T-helper 2 cell (primary cell): ENCODE measurements around the gene GRM1.
"Not testable (repeated sequence)": the region's sequence is repeated elsewhere in the genome, so short reads cannot be mapped to it uniquely, and the experiment has no call there.

Source experiments
- DNase-seq, 5 experiments: peaks; one replicate each; pipeline versions ENCODE4 v3.0.0 to v3.0.0-alpha.2; 2012 to 2022

The GRM1 gene

DNA sequence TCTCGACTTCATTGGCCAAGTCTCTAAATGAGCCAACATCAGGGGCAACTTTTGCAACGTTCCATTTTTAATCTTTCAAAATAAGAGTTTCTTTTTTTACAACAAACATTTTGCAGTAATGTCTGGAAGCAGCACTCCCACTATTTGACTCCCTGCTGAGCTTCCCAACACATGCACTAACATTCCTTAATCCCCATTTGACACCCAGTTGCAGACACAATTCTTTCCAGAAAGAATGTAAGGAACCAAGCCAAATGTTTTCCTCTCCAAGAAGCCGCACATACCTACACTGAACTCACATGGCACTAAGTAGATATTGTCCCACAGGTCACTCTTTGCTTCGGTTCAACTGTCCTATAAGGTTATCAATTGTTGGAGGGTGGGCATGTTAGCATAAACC lies 165.6 kb downstream of the GRM1 start:
- no peak for DNase-seq

DNA sequence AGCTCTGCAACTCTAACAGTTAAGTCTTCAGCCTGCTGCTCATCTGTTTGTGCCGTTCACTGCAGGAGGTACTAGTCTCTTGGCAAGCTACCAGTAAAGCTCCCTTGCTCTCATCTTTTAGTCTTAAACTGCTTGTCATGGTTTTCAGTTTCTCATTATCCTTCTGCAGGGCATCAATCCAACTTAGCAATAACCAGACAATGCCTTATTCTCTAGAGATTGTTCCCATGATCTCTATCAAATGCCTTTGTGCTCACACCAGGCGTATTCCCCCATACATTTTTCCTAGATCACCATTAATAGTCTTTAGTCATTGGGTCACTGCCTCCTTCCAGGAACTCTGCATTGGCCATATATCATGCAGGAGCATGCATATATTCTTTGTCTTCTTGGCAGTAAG lies 171.3 kb downstream of the GRM1 start:
- DNase-seq, result no peak

DNA sequence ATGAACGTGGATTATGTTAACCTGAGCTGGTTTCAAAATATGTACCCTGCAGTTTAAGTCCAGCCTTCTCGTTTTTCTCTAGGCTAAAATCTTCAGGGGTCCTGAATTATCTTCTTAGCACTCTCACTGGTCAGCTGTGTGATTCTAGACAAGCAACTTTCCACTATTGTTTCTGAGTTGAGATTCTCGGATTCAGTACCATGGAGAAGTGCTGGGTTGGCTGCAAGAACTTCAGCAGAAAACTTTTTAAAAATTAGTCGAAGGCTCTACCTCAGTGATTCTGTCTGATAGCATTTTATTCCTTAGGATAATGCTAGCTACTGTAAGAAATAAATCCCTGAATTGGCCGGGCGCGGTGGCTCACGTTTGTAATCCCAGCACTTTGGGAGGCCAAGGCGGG lies 173.7 kb downstream of the GRM1 start:
- no peak for DNase-seq

DNA sequence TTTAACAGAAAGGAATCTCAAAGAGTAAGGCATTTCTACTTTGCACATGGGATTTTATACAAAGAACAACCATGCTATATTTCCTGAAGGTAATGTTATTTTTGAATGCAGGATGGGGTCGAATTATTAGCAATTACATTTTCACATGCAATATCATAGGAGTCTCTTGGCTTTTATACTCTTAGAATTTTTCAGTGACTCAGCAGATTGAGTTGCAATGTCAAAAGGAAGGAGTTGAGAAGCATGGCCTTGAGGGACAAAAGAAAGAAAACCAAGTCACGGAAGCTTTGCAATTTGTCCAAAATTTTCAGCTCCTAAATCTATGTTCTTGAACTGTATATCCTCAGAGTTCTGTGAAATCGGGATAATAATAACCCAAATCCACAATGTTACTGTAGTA lies 181.1 kb downstream of the GRM1 start:
- DNase-seq, result no peak

DNA sequence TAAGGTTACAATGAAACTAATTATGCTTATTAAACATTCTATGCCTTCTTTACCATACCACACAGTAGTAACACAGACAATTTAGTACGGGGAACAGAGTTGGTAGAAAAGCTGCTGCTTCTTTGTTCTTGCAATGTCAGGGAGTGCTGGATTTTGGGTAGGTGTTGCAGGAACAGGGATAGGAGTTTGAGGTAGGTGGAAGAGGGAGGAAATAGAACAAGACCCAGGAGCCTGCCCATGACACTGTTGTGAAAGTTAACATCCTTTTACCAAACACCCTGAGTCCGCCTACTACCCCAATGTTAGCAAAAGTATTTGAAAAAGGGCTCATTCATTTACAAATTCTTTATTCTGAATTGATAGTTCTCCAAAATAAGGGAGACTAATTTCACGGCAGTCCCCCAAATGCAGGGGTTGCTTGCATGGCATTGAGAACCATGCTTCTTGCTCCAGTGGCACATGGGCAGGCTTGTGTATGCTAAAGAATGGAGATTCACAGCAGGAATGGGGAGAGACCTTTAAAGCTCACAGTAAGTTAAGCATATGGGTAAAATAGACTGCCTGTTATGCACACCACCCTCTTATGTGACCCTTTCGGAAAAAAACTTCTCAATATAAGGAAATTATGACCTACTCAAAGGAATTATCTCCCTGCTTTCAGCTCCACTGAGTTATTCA lies 181.7 kb downstream of the GRM1 start:
- DNase-seq, result no peak

DNA sequence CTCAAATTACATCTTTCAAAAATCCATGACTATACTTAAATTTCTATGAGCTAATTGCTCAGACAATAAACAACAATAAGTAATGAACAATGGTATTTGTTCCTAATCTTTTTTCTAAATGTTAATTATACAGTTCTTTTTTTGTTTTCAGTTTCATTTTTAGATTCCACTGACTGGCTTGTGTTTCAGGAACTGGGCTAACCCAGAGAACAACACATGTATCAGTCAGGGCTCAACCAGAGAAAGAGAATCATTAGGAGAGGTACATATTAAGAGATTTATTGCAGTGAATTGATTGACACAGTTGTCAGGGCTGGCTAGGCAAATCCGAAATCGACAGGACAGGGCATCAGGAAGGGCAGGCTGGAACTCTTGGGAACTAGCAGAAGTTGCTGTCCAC lies 182.8 kb downstream of the GRM1 start:
- no peak for DNase-seq

DNA sequence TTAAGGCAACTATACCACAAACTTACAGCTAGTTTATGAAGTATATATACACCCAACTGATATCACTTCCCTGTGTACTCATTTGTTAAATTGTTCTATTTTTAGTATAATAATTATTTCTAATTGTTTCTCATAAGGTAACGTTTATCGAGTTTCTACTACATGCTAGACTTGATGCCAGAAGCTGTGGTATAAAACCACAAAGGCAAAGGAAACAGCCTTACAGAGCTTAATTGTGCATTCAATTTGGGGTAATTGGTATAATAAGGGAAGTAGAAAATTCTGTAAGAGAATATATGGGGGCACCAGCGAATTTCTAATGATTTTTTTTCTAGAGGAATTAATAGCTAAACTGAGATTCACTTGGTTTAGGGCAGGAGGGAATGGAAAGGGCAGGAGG lies 183.9 kb downstream of the GRM1 start:
- no peak for DNase-seq

DNA sequence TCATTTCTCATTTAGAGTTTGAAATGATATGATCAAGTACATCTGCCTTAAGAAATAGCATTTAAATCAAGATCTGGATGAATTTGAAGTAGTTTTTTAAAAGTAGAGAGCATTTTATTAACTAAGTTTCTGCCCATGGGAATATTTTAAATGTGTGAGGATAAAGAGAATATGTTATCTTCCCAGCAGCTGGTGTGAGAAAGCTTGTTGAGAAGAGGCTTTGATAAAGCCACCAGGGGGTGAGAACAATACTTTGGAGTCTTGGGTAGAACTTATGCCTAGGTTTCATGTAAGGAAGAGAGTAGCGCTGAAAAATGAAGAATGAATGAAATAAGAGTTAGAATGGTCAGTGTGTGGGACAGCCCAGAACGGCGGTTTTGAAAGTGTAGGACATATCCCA lies 190.2 kb downstream of the GRM1 start:
- DNase-seq, result no peak

DNA sequence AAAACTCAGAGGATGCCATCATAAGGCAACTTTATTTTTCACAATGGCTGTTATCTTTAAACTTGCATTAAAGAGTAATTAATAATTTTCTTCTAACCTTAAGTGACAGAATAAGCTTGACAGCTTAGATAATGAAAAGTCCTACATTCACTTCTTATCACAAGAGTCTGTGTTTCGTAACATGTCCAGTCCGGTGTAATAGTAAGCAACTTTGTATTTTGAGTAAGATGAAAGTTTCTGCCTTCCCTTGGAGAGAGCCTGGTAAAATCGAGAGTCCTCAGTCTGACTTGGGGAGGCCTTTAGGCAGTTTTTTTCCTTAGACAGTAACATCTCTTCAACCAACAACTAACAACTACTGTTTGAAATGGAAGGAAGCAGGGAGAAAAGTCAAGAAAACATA lies 195.6 kb downstream of the GRM1 start:
- DNase-seq, result no peak

DNA sequence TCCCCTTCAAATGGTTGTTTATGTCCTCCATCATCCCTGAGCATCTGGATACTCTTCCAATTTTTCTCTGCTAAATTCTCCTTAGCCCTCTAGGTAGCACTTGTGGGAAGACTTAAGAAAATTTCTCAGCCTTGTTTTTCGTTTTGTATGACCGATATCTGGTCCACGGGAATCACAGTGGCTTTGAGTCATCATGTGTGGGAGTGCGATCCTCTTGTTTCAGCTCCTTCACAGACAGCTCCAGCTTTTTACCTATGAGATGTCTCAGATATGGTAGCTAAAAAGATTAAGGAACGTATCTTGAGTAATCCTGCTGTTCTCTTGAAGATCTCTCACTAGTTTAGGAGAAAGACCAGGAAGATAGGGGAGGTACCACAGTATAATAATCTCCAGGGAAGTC lies 196.1 kb downstream of the GRM1 start:
- no peak for DNase-seq

DNA sequence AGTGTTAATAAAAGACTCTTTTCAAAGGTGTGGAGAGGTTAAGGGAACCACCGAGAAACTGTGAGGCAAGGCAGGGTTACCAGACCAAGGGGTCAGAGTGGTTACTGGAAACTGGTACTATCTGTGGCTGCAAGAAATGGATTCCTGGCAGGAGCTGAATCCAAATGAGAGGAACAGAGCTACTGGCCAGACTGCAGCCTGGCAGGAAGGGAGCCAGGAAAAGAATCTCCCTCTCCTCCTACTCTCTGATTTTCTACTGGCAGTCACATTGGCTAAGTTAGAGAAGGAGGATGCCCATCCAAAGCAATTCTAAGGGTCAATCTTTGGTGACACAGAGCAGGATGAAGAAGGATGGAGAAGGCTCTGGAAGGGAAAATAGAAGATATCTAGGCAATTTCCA lies 211.5 kb downstream of the GRM1 start:
- no peak for DNase-seq

DNA sequence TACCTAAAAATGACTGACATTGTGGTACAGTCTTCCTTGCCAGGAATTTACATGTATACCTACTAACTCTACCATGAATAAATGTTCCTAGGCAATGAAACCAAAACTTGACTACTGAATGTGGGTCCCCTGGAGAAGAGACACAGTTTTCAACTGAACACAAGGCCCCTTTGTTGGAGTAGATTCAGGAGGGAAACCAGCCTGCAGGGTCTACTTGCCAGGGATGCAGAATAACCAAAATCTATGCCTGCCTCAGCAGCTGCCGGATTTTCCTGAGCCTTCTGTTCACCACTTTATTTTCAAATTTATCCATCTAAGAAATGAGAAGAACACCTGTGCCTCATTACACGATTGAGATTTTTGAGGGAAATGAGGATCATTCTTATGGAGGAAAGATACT lies 211.9 kb downstream of the GRM1 start:
- DNase-seq, result no peak

DNA sequence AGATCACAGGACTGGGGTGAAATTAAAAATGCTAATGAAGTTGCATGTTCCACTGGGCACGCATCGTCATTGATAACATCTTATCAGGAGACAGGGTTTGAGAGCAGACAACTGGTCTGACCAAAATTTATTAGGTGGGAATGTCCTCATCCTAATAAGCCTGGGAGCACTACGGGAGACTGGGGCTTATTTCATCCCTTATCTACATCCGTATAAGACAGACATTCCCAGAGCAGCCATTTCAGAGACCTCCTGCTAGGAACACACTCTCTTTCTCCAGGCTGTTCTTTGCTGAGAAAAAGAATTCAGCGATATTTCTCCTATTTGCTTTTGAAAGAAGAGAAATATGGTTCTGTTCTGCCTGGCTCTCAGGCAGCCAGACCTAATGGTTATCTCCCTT lies 214.8 kb downstream of the GRM1 start:
- not testable (repeated sequence) for DNase-seq

DNA sequence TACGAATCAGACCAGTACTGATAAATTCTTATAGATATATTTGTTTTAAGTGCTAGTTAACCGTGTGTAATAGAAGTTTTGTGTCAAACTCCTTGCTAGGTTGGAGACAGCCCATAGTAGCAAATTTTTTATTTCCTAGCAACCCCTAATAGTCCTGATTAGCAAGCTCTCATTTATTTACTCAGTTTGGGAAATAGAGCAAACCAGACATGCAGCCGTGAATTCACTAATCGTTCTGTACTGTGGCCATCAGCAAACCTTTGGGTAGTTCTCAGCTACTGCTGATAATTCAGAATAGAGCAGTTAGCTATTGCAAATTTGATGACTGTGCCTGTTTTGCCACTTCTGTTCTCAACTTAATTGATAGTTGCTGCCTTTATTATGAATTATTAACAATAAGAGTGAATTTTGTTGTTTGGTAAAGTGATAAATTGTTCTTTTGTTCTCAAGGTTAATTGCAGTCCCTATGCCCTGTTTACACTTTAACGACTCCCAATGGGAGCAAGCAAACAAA lies 215.8 kb downstream of the GRM1 start:
- DNase-seq, result no peak

DNA sequence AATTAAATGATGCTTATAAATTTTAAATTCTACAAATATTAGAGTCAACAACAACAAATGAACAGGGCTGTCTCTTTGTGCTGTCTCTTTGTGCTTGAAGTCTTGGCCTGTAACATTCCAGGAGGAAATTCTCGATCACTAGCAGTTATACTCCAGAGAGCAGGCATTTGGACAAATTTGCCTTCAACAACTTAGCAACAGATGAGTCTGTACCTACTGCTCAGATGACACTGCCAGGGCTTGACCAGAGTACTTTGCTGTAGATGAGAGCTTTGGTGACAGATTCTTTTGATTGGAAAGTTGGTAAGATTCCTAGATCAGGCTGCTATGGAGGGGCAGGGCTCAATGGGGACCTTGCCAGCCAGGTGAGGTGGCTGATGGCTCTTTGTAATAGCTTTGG lies 217.2 kb downstream of the GRM1 start:
- no peak for DNase-seq

DNA sequence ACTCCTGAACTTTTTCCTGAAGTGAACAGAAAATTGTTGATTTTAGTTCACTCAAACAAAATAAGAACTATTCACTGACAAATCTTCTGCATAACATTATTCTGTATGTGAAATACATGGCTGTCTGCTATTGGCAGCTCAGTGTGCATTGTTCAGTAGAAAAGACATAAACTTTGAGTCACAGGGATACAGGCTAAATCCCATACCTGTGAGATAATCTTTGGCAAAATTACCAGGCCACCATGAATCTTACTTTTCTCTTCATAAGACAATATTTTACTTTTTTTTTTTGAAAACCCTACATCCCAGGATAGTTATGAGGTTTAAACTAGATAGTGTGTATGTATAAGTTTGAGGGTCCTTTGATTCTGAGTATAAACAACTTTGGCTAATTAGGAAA lies 224.8 kb downstream of the GRM1 start:
- DNase-seq, result no peak

DNA sequence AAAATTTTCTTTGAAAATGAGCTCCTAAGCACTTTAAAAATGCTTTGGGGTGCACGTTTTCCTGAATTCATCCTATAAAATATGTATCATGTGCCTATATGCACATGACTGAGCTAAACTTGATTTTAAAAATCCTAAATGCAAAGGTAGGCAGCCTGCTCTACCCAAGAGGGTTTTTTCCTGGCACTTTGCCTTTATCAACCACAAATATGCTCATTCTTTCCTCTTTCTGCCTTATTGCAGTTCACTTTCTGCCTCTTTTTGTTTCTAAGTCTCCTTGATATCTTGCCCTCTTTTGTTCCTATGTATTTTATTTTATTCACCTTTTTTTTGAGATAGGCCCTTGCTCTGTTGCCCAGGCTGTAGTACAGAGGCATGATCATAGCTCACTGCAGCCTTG lies 229.3 kb downstream of the GRM1 start:
- DNase-seq, result no peak

DNA sequence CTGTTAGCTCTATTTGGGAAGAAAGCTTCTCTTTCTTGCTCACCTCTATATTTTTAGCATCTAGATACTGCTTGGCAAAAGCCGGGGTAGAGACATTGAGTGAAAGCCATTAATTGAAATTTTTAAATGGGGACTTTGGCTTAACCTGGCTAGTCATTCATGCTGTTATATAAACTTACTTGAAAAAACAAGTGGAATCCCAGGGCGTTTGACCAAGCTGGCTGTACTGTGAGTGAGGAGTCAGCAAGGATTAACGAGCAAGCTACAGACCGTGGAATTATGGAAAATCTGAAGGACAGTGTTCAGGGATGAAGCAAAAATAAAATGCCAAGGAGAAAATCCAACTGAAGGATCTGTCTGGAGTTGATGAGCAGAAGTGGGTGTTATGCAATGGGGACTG lies 232.0 kb downstream of the GRM1 start:
- no peak for DNase-seq

DNA sequence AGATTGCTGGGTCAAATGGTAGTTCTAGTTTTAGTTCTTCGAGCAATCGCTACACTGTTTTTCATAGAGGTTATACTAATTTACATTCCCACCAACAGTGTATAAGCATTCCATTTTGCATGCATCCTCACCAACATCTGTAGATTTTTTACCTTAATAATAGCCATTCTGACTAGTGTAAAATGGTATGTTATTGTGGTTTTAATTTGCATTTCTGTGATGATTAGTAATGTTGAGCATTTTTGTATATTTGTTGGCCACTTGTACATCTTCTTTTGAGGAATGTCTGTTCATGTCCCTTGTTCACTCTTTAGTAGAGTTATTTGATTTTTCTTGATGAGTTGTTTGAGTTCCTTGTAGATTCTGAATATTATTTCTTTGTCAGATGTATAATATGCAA lies 236.2 kb downstream of the GRM1 start:
- no peak for DNase-seq

DNA sequence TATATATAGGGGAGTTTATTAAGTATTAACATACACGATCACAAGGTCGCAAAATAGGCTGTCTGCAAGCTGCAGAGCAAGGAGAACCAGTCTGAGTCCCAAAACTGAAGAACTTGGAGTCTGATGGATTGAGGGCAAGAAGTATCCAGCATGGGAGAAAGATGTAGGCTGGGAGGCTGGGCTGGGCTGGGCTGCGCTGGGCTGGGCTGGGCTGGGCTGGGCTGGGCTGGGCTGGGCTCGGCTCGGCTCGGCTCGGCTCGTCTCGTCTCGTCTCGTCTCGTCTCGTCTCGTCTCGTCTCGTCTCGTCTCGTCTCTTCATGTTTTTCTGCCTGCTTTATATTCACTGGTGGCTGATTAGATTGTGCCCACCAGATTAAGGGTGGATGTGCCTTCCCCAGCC lies 238.6 kb downstream of the GRM1 start:
- DNase-seq, result no peak

DNA sequence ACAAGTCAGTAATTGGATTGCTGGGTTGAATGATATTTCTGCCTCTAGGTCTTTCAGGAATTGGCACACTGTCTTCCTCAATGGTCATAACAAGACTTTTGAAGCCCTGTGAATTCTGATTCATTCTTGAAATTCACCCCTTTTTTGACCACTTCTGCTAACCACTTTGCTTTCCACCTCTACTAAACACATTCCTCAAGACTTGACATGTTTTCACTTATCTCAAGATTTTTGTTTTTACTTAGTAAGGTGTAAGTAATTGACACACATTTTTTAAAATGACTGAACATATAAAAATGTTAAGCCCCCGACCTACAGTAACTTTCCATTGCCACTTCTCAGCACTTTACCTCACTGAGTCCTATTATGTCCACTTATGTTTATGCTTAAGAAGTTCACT lies 239.1 kb downstream of the GRM1 start:
- no peak for DNase-seq

DNA sequence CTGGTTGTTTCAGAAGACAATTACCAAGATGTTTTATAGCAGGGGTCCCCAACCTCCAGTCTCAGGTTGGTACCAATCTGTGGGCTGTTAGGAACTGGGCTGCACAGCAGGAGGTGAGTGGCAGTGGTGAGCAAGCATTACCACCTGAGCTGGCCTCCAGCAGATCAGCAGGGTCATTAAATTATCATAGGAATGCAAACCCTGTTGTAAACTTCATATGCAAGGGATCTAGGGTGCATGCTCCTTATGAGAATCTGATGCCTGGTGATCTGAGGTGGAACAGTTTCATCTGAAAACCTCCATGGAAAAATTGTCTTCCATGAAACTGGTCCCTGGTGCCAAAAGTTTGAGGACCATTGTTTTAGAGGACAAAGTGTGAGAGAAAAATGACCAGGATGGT lies 240.6 kb downstream of the GRM1 start:
- no peak for DNase-seq

DNA sequence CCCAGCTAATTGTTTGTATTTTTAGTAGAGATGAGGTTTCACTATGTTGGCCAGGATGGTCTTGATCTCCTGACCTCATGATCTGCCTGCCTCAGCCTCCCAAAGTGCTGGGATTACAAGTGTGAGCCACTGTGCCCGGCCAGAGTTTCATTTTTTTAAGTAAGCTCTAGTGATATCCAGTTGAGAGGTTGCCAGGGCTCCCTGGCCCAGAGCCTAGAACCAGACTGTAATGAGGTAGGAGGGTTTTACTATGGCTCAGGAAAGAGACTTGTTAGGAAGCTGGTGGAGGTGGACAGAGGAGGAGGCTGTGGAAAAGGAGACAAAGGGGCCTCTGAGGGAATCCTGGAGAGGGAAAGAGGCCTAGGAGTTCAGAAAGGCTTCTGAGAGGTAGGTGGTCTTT lies 242.3 kb downstream of the GRM1 start:
- DNase-seq, result not testable (repeated sequence)

DNA sequence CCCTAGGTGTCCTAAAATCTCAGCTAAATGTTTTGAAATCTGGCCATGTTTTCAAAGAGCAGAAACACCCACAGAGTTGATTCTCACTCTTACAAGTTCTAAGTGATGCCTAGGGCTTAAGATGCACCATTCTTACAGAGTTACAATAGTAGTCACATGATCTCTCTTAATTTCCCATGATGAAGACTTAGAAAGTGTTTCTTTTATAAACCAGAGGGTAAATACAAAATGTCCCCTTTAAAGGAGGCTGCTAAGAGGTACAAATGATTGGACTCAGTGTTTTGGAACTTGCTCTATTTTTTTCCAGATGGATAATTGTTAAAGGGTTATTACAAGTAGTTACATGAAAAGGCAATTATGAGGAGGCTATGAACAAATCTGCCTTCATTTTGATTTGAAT lies 244.6 kb downstream of the GRM1 start:
- no peak for DNase-seq

DNA sequence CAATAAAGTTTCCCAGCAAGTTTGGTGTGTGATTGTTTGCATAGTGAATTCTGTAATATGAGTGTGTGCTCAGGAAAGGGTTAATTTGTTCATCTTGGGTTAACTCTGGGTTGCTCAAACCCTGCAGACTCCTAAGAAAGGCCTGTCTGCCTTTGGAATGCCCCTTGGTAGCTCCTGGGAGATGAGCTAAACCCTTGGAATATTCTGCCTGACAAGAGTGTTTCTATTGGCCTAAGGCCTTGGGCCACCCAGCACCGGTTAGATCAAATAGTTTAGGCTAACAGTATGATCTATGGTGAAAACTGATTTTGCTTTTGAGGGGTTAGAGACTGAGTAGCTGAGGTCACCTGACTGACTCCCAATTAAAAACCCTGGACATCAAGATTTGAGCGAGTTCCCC lies 248.3 kb downstream of the GRM1 start:
- no peak for DNase-seq
